PFSK-1 (cell line): ENCODE data around the gene TIMMDC1.

ENCODE experiments used
- FOXP2 ChIP-seq: optimal IDR thresholded peaks from 2 replicates; pipeline ENCODE3; 2011; ENCODE audit warnings: borderline replicate concordance, control low read depth, inconsistent platforms; ENCODE audit not compliant: insufficient read depth; ENCODE audit errors: extremely low read length, extremely low read depth
- POLR2AphosphoS5 ChIP-seq: IDR thresholded peaks from 2 replicates; pipeline ENCODE4 v1.6.1; 2012; ENCODE audit warnings: low read depth, mild to moderate bottlenecking, control low read depth, low read length, moderate library complexity
- SIN3A ChIP-seq: IDR thresholded peaks from 2 replicates; pipeline ENCODE4 v1.6.1; 2012; ENCODE audit warnings: mild to moderate bottlenecking, low read length, moderate library complexity, borderline replicate concordance; ENCODE audit not compliant: insufficient read depth
- TAF1 ChIP-seq: IDR thresholded peaks from 2 replicates; pipeline ENCODE4 v1.6.1; 2012; ENCODE audit warnings: low read length, control low read depth, borderline replicate concordance; ENCODE audit not compliant: insufficient read depth
- TF ChIP-seq, protein P1 (sequence below), 2 experiments: IDR thresholded peaks; 2 replicates each; pipeline versions ENCODE4 v1.6.1 to v1.8.0; 2011 to 2012; ENCODE audit warnings: low read depth in 2 of 2, low read length in 2 of 2, control low read depth in 1 of 2, inconsistent platforms in 1 of 2, mild to moderate bottlenecking in 1 of 2, moderate library complexity in 1 of 2; ENCODE audit not compliant: insufficient read depth in 1 of 2

The TIMMDC1 gene

GRCh38 chr3:119562307-119562961 lies 64.1 kb downstream of the TIMMDC1 start:
- no peak for TF ChIP-seq FOXP2
- TF ChIP-seq, protein P1, sequence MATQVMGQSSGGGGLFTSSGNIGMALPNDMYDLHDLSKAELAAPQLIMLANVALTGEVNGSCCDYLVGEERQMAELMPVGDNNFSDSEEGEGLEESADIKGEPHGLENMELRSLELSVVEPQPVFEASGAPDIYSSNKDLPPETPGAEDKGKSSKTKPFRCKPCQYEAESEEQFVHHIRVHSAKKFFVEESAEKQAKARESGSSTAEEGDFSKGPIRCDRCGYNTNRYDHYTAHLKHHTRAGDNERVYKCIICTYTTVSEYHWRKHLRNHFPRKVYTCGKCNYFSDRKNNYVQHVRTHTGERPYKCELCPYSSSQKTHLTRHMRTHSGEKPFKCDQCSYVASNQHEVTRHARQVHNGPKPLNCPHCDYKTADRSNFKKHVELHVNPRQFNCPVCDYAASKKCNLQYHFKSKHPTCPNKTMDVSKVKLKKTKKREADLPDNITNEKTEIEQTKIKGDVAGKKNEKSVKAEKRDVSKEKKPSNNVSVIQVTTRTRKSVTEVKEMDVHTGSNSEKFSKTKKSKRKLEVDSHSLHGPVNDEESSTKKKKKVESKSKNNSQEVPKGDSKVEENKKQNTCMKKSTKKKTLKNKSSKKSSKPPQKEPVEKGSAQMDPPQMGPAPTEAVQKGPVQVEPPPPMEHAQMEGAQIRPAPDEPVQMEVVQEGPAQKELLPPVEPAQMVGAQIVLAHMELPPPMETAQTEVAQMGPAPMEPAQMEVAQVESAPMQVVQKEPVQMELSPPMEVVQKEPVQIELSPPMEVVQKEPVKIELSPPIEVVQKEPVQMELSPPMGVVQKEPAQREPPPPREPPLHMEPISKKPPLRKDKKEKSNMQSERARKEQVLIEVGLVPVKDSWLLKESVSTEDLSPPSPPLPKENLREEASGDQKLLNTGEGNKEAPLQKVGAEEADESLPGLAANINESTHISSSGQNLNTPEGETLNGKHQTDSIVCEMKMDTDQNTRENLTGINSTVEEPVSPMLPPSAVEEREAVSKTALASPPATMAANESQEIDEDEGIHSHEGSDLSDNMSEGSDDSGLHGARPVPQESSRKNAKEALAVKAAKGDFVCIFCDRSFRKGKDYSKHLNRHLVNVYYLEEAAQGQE (IDR thresholded peaks at IDR 0.05; ENCODE audit: insufficient read depth in 1 of 2, low read depth in 2 of 2, low read length in 2 of 2), result no peak
- TF ChIP-seq SIN3A, result no peak
- TF ChIP-seq POLR2AphosphoS5, result no peak
- no peak for TF ChIP-seq TAF1

DNA sequence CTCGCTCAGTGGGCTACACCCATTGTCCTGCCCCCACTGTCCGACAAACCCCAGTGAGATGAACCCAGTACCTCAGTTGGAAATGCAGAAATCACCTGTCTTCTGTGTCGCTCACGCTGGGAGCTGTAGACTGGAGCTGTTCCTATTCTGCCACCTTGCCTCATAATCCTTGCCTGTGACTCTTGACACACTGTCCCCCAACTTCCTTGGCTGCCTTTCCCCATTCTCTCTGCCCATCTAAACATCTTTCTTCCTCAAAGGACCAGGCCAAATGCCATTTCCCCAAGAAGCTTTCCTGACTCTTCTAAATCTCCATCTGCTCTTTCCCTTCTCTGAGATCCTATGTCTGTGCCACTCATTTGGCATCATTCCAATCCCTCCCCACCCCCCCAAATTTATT lies 70.8 kb downstream of the TIMMDC1 start:
- no peak for TF ChIP-seq FOXP2
- no peak for TF ChIP-seq SIN3A
- TF ChIP-seq, protein P1 (IDR thresholded peaks at IDR 0.05; ENCODE audit: insufficient read depth in 1 of 2, low read depth in 2 of 2, low read length in 2 of 2), result no peak
- no peak for TF ChIP-seq TAF1

- TF ChIP-seq FOXP2, result no peak
- TF ChIP-seq TAF1, result no peak
- TF ChIP-seq SIN3A, result no peak
- TF ChIP-seq, protein P1 (IDR thresholded peaks at IDR 0.05; ENCODE audit: insufficient read depth in 1 of 2, low read depth in 2 of 2, low read length in 2 of 2), result no peak
- TF ChIP-seq POLR2AphosphoS5, result no peak
Measured at GRCh38 chr3:119570229-119570628, 71.9 kb downstream of the TIMMDC1 start.

- no peak for TF ChIP-seq FOXP2
- TF ChIP-seq, protein P1 (IDR thresholded peaks at IDR 0.05; ENCODE audit: insufficient read depth in 1 of 2, low read depth in 2 of 2, low read length in 2 of 2), result no peak
- TF ChIP-seq POLR2AphosphoS5, result no peak
- no peak for TF ChIP-seq TAF1
- TF ChIP-seq SIN3A, result no peak
Measured at GRCh38 chr3:119571230-119571629, 72.9 kb downstream of the TIMMDC1 start.

- TF ChIP-seq POLR2AphosphoS5, result no peak
- TF ChIP-seq, protein P1 (IDR thresholded peaks at IDR 0.05; ENCODE audit: insufficient read depth in 1 of 2, low read depth in 2 of 2, low read length in 2 of 2), result no peak
- TF ChIP-seq FOXP2, result no peak
- TF ChIP-seq TAF1, result no peak
- no peak for TF ChIP-seq SIN3A
Measured at GRCh38 chr3:119571688-119572087, 73.3 kb downstream of the TIMMDC1 start.
